ENCODE results near the gene PTDSS2. TPM values are rescaled to one million over a fixed set of nuclear protein-coding genes. Genes with fewer than 3 reads are reported as not detected.
A peak's percentile ranks its signal among the peaks of the same experiment; 100 is the strongest.

Gene PTDSS2
- total and polyA plus RNA-seq, 7 donors = 11.8 to 26.0 (median 19.6) TPM

DNA sequence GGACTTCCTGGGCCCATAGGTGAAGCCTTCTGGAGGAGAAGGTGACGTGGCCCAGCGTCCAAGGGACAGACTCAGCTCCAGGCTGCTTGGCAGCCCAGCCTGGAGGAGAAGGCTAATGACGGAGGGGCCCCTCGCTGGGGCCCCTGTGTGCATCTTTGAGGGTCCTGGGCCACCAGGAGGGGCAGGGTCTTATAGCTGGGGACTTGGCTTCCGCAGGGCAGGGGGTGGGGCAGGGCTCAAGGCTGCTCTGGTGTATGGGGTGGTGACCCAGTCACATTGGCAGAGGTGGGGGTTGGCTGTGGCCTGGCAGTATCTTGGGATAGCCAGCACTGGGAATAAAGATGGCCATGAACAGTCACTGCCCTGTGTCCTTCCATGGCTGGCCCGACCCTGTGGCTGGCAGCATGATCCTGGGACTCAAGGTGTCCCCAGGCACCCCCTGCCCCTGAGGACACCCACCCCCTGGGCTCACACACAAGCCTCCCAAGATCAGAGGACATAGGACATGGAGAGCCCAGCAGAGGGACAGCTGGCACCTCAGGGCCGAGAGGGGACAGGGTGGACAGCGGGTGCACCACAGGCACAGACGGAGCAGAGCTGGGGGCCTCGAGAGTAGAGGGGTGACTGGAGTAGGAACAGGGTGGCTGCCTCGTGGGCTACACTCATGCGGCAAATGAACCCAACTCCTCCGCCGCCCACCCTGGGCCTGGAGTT, 45.4 kb upstream of the PTDSS2 start:
- Histone ChIP-seq H3K4me1 (peaks cover 8% of the 10 kb centered on the region), H3K27ac (no peak overlapping the region), H3K9me3 (no peaks in the 10 kb centered on the region), H3K36me3 (ENCODE audit: insufficient read depth in 1 of 2, low read depth in 1 of 2) (no peaks in the 10 kb centered on the region), H3K27me3 (ENCODE audit: insufficient read depth in 3 of 3, low read length in 2 of 3) (peaks cover 0 to 27% (median 0%) of the 10 kb centered on the region in 3 donors), H3K4me3 (no peak overlapping the region)
- intact Hi-C loops (cut with DNase I) = no loop called here
- 90 to 93% (median 91%) methylated on average over 13 to 14 of the region's 14 CpGs for WGBS, 3 donors
- DNase-seq (no peak), ATAC-seq (no peak)
- TF ChIP-seq, protein P1, sequence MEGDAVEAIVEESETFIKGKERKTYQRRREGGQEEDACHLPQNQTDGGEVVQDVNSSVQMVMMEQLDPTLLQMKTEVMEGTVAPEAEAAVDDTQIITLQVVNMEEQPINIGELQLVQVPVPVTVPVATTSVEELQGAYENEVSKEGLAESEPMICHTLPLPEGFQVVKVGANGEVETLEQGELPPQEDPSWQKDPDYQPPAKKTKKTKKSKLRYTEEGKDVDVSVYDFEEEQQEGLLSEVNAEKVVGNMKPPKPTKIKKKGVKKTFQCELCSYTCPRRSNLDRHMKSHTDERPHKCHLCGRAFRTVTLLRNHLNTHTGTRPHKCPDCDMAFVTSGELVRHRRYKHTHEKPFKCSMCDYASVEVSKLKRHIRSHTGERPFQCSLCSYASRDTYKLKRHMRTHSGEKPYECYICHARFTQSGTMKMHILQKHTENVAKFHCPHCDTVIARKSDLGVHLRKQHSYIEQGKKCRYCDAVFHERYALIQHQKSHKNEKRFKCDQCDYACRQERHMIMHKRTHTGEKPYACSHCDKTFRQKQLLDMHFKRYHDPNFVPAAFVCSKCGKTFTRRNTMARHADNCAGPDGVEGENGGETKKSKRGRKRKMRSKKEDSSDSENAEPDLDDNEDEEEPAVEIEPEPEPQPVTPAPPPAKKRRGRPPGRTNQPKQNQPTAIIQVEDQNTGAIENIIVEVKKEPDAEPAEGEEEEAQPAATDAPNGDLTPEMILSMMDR (IDR thresholded peaks at IDR 0.05) = no peak

DNA sequence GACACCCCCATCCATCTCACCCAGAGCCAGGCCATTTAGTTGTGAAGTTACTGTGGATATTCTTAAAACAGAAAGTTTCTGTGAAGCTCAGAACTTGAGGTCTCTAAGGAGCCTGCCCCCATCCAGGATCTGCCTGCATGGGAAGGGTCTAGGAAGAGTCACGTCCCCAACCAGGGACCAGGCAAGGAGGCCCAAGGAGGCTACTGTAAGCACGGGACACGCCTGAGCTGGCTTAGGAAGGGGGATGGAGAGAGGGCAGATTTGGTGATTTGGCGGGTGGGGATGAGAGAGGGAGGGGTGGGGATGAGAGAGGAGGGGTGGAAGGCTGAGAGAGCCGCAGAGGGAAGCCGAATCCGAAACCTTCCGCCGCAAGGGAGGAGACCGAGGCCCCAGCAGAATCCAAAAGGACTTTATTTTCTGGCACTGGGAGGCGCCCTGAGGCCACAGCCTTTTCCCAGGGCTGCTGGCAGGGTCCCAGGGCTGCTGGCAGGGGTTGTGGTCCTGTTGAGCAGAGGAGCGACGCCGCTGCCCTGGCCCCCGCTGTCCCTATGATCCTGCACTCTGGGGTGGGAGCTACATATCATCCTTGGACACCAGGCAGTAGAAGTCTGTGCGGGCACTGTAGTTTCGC, 44.6 kb upstream of the PTDSS2 start:
- WGBS, 3 donors = 39 to 65% (median 42%) methylated on average over 17 of the region's 17 CpGs
- H3K27ac ChIP-seq = no peak overlapping the region
- peaks cover 0 to 25% (median 0%) of the 10 kb centered on the region in 3 donors for H3K27me3 ChIP-seq (ENCODE audit: insufficient read depth in 3 of 3, low read length in 2 of 3)
- H3K9me3 ChIP-seq = no peaks in the 10 kb centered on the region
- H3K4me1 ChIP-seq = peaks cover 8% of the 10 kb centered on the region
- no peaks in the 10 kb centered on the region for H3K36me3 ChIP-seq (ENCODE audit: insufficient read depth in 1 of 2, low read depth in 1 of 2)
- TF ChIP-seq, protein P1 (IDR thresholded peaks at IDR 0.05) = no peak
- intact Hi-C loops (cut with DNase I) = no loop called here
- DNase-seq = peak; percentile 65 to 82
- H3K4me3 ChIP-seq = peak overlapping the region; percentile 74
- ATAC-seq = peak in 1 of 4 donors; percentile 15

DNA sequence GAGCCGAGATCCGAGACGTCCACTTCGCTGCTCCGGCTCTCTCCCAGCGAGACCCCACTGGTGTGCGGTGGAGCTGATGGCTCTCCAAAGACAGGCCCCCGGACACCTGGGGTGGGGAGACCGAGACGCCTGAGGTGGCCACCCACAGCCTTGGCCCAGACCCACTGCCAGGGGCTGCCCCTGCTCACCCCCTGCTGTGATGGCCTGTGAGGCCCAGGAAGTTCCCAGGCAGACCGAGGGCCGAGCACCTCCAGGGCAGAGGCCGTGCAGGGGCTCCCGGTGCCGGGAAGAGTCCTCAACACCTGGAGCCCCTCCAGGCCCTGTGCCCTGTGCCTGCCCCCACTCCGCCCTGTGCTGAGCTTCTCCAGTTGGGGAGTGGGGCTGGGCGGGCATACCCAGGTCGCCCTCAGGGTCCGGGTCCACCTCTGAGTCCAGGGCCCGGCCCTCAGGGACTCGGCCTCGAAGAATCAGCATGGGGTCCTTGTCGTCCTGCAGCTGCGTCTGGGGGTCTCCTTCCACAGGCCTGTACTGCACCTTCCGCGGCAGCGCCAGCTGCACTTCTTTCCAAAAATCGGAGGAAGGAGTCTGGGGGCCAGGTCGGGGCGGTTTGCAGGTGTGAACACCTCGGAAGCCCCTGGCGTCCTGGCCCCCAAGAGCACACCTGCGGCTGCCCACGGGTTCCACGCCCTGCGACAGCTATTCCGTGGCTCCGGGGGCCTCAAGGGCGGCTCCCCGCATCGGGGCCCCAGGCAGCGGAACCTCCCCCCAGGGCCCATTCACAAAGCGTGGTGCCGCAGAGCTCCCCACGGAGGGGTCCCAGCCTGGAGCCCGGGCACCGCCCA, 43.9 kb upstream of the PTDSS2 start:
- Histone ChIP-seq H3K4me3 (peak overlapping the region; percentile 74), H3K9me3 (no peaks in the 10 kb centered on the region), H3K27me3 (ENCODE audit: insufficient read depth in 3 of 3, low read length in 2 of 3) (peaks cover 0 to 25% (median 0%) of the 10 kb centered on the region in 3 donors), H3K27ac (peak overlapping the region; percentile 66), H3K36me3 (ENCODE audit: insufficient read depth in 1 of 2, low read depth in 1 of 2) (no peaks in the 10 kb centered on the region), H3K4me1 (peaks cover 8% of the 10 kb centered on the region)
- ATAC-seq (peak; percentile 5 to 25 (median 9)), DNase-seq (peak in 1 of 2 donors; percentile 68)
- intact Hi-C loops (cut with DNase I) = no loop called here
- TF ChIP-seq, protein P1 (IDR thresholded peaks at IDR 0.05) = no peak
- 56 to 67% (median 61%) methylated on average over 46 to 47 of the region's 47 CpGs for WGBS, 3 donors

DNA sequence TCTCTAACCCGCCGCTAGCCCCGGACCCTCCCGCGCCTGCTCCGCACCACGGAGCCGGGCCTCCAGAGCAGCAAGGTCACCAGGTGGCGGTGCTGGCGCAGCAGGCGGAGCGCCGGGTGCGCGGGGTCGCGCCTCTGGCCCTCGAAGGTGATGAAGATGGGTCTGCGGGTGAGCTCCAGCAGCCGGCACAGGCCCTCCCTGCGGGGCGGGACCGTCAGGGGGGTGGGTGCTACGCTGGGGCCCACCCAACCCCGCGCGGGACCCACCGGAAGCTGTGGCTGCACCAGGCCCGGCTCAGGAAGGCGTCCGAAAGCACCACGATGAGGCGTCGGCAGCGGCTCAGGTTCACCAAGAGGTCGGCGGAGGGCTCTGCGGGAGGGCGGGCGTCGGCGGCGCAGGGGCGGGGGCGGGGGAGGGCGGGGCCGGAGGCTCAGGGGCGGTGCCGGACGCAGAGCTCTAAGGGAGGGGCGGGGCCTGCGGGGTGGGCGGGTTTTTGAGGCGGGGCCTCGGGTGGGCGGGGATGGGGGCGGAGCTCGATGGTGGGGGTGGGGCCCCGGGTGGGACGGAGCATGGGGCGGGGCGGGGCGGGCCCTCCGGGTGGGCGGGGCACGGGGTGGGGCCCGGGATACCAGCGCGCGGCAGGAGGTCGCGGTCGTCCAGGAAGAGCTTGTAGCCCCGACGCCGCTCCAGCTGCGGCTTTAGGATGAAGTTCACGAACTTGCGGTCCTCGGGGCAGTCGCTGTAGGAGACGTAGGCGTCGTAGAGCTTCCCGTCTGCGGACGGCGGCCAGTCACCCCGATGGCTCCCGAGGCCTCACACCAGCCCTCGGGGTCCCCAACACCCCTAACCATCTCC, 43.1 kb upstream of the PTDSS2 start:
- intact Hi-C loops (cut with DNase I) = no loop called here
- 4 to 11% (median 10%) methylated on average over 32 to 91 of the region's 91 CpGs for WGBS, 3 donors
- H3K9me3 ChIP-seq = no peaks in the 10 kb centered on the region
- H3K36me3 ChIP-seq (ENCODE audit: insufficient read depth in 1 of 2, low read depth in 1 of 2) = no peaks in the 10 kb centered on the region
- peaks cover 8% of the 10 kb centered on the region for H3K4me1 ChIP-seq
- peaks cover 0 to 25% (median 0%) of the 10 kb centered on the region in 3 donors for H3K27me3 ChIP-seq (ENCODE audit: insufficient read depth in 3 of 3, low read length in 2 of 3)
- H3K27ac ChIP-seq = peak overlapping the region; percentile 66
- TF ChIP-seq, protein P1 (IDR thresholded peaks at IDR 0.05) = peak; percentile 15
- ATAC-seq = peak; percentile 66 to 80 (median 74)
- DNase-seq = peak; percentile 85 to 92
- H3K4me3 ChIP-seq = peak overlapping the region; percentile 74

Data from psoas muscle (tissue), 8 donors.